ENCODE data around the gene RBMS3. TPM values are rescaled to one million over a fixed set of nuclear protein-coding genes. Genes with fewer than 3 reads are reported as not detected.

RBMS3 gene
- polyA plus RNA-seq, 3 donors from 2014 or later = not detected

DNA sequence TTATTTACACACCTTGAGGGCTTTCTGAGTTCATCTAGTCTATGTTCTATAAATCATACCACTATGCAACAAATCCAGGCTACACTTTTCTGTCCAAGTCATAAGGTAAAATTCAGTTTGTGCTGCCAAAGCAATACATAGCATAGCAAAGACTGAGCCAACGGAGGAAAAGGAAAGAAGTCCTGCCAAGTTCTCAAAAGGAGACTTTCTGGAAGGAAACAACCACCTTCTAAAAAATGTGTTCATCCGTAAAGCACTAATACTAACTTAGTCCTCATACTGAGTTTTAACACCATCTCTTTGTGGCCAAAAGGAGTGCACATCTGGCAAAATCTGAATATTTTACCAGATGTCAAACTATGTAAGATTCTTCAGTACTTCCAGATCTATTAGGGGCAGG is 620.2 kb downstream of the RBMS3 start:
- Mint-ChIP-seq H3K4me3 (no peak overlapping the region), H3K36me3 (no peaks in the 10 kb centered on the region), H3K4me1 (no peaks in the 10 kb centered on the region), H3K9me3 (peaks cover 0 to 15% (median 0%) of the 10 kb centered on the region in 6 donors), H3K27me3 (ENCODE audit: low read depth in 3 of 3) (peaks cover 0 to 3% (median 0%) of the 10 kb centered on the region in 3 donors), H3K27ac (no peak overlapping the region)
- no peak for DNase-seq

GRCh38 chr3:29903600-29903999 is 622.7 kb downstream of the RBMS3 start:
- DNase-seq = no peak
- Mint-ChIP-seq H3K9me3 (peaks cover 0 to 11% (median under 1%) of the 10 kb centered on the region in 6 donors), H3K27me3 (ENCODE audit: low read depth in 3 of 3) (peaks cover 0 to 3% (median 0%) of the 10 kb centered on the region in 3 donors), H3K36me3 (no peaks in the 10 kb centered on the region), H3K4me1 (no peaks in the 10 kb centered on the region), H3K27ac (no peak overlapping the region), H3K4me3 (no peak overlapping the region)

- Mint-ChIP-seq H3K4me1 (no peaks in the 10 kb centered on the region), H3K27ac (no peak overlapping the region), H3K9me3 (peaks cover 0 to 7% (median 2%) of the 10 kb centered on the region in 6 donors), H3K4me3 (no peak overlapping the region), H3K36me3 (no peaks in the 10 kb centered on the region), H3K27me3 (ENCODE audit: low read depth in 3 of 3) (peaks cover 0 to 3% (median 0%) of the 10 kb centered on the region in 3 donors)
- DNase-seq = no peak
Measured at GRCh38 chr3:29906906-29907305, 626.0 kb downstream of the RBMS3 start.

DNA sequence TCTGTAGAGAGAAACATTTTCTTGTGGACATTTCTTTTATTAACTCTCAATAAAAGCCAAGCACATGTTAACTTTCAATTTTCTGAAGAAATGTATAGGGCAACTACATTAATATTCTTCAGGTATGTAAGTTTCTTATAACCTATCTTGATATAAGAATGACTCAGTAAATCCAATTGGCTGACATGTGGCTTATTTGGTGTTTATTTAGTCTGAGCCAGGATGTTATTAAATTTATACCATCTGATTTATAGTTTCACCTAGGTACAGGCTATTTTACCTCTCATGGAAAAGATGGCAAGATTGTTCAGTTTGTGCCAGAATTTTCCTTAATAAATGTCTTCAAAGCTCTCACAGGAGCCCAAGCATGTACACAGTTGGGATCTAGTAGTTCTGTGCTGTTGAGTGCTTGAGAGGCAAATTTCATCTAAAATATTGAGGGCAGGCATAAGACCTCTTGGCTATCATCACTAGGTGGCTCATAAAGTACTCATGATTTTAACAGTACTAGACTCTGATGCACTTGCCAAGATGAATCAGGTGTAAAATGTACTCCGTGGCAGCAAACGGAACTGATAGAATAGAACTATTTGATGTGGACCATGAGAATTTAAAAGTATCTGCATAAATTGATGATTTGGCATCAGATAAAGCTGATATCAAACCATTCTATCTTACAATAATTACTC is 631.9 kb downstream of the RBMS3 start:
- H3K27me3 Mint-ChIP-seq (ENCODE audit: low read depth in 3 of 3) = no peaks in the 10 kb centered on the region
- no peaks in the 10 kb centered on the region for H3K36me3 Mint-ChIP-seq
- H3K4me3 Mint-ChIP-seq = no peak overlapping the region
- H3K9me3 Mint-ChIP-seq = peaks cover 0 to 6% (median 1%) of the 10 kb centered on the region in 6 donors
- no peaks in the 10 kb centered on the region for H3K4me1 Mint-ChIP-seq
- H3K27ac Mint-ChIP-seq = no peak overlapping the region
- DNase-seq = no peak

DNA sequence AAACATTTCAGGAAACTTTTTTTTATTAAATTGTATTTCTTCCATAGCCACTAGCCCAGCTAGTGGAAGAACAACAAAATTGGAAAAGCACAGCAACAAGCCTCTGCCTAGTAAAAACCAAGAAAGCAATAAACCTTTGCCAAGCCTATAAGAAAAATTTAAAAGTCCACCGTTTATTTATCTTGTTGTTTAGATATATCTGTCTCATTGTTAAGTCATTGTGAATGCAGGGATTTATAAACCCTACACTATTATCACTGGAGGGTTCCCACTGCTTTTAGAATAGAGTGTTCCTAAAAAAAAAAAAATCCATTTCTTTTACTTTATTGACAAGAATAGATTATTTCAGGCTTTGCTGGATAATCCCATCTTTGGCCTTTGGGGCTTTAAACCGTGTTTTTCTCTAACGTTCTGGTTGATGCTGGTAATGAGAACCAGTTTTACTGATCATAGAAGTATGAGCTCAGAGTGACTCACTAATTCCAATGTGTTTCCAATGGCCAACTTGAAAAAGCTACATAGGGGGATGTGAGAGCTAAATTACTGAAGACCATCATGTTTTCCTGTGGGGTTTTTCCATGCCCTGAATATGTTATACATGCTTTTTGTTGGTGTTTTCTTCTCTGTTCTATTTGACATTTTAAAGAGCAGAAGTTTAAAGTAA is 634.1 kb downstream of the RBMS3 start:
- Mint-ChIP-seq H3K4me1 (no peaks in the 10 kb centered on the region), H3K9me3 (peaks cover 0 to 2% (median 2%) of the 10 kb centered on the region in 6 donors), H3K4me3 (no peak overlapping the region), H3K27ac (no peak overlapping the region), H3K36me3 (no peaks in the 10 kb centered on the region), H3K27me3 (ENCODE audit: low read depth in 3 of 3) (no peaks in the 10 kb centered on the region)
- no peak for DNase-seq

GRCh38 chr3:29919571-29919970 is 638.7 kb downstream of the RBMS3 start:
- H3K4me1 Mint-ChIP-seq = no peaks in the 10 kb centered on the region
- no peak overlapping the region for H3K27ac Mint-ChIP-seq
- DNase-seq = no peak
- H3K27me3 Mint-ChIP-seq (ENCODE audit: low read depth in 3 of 3) = no peaks in the 10 kb centered on the region
- H3K9me3 Mint-ChIP-seq = peaks cover 0 to 5% (median 1%) of the 10 kb centered on the region in 6 donors
- no peak overlapping the region for H3K4me3 Mint-ChIP-seq
- no peaks in the 10 kb centered on the region for H3K36me3 Mint-ChIP-seq

DNA sequence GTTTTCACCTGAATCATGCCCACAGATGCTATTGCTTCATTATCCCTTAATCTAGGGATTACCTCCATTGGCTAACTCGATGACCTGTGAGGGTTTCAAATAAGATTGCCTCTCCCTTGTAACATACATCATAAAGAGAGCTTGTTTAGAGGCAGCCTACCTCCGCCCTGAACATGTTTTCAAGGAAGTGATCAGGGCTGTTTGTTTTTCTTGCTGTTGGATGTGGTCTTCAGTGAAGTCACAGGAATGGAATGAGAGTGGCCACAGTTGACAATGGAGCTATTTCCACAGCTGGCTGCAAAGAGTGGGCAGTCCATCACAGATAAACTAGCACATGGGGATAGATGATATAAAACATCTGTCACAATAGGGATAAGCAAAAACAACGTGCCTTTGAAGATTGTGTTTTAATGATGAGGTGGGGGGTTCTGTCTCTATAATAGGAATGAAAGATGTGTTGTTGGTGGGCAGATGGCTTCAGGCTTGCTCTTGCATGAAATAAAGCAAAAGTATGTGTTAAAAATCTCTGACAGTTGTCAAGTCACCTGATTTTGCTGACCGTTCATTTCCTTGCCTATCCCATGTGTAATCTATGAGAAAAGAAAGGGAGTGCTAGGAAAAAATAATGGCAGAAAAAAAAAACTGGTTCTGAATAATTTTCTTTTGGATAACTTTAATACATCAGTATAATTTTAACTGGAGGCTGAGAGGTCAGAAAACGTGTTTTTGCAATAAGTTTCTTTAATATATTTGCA is 642.3 kb downstream of the RBMS3 start:
- Mint-ChIP-seq H3K4me3 (no peak overlapping the region), H3K27ac (no peak overlapping the region), H3K9me3 (peaks cover 0 to 5% (median 1%) of the 10 kb centered on the region in 6 donors), H3K36me3 (no peaks in the 10 kb centered on the region), H3K27me3 (ENCODE audit: low read depth in 3 of 3) (peaks cover 0 to 2% (median 0%) of the 10 kb centered on the region in 3 donors), H3K4me1 (no peaks in the 10 kb centered on the region)
- DNase-seq = no peak

GRCh38 chr3:29924783-29925561 is 644.1 kb downstream of the RBMS3 start:
- H3K9me3 Mint-ChIP-seq = peaks cover 0 to 3% (median 0%) of the 10 kb centered on the region in 6 donors
- no peak overlapping the region for H3K27ac Mint-ChIP-seq
- H3K27me3 Mint-ChIP-seq (ENCODE audit: low read depth in 3 of 3) = peaks cover 0 to 2% (median 0%) of the 10 kb centered on the region in 3 donors
- DNase-seq = no peak
- H3K4me3 Mint-ChIP-seq = no peak overlapping the region
- H3K36me3 Mint-ChIP-seq = no peaks in the 10 kb centered on the region
- H3K4me1 Mint-ChIP-seq = no peaks in the 10 kb centered on the region

DNA sequence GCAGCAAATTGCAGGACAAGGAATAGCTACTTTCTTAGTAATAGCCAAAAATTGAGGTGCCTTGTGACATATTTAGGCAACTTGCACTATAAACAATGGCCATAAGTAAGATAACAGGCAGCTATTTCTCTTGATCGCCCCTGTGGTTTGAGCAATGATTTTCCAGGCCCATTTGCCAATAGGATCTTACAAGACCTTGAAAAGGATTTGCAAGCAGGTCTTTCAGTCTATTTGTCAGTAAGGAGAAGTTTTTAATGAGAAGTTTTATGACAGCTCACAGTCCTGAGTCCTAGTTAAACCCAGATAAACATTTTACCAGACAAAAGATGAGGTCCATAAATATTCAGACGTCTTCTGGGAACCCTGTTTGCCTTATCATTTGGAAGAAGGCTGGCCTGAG is 645.5 kb downstream of the RBMS3 start:
- H3K36me3 Mint-ChIP-seq = no peaks in the 10 kb centered on the region
- no peak overlapping the region for H3K27ac Mint-ChIP-seq
- no peaks in the 10 kb centered on the region for H3K4me1 Mint-ChIP-seq
- peaks cover 0 to 3% (median 0%) of the 10 kb centered on the region in 6 donors for H3K9me3 Mint-ChIP-seq
- peaks cover 0 to 2% (median 0%) of the 10 kb centered on the region in 3 donors for H3K27me3 Mint-ChIP-seq (ENCODE audit: low read depth in 3 of 3)
- no peak for DNase-seq
- no peak overlapping the region for H3K4me3 Mint-ChIP-seq

DNA sequence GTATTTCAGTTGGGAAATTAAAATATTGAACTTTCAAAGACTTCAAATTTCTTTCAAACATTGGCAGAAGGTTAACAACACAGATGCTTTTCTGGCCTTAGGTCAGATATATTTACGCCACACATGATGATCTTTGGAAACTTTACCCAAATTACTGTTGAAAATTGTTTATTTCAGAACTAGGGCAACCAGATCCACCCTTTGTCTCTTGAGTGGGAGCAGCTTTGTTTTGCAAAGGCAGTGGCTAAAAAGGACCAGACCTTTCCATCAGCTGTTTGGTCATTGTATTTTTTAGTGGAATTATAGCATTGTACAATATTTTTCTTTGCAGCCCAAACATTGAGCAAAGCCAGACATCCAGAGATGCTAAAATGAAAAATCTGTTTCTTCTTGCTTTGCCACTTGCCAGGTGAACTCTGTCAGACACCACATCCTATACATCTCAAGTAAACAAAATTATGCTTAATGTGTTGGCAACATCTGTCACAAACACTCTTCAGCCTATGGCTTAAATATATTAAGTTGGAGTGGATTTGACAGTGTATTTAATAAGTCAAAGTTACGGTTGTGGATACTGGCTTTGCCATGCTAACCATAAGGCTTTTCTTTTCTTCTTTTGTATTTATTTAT is 651.9 kb downstream of the RBMS3 start:
- DNase-seq = no peak
- no peak overlapping the region for H3K4me3 Mint-ChIP-seq
- H3K27ac Mint-ChIP-seq = no peak overlapping the region
- no peaks in the 10 kb centered on the region for H3K9me3 Mint-ChIP-seq
- no peaks in the 10 kb centered on the region for H3K4me1 Mint-ChIP-seq
- no peaks in the 10 kb centered on the region for H3K36me3 Mint-ChIP-seq
- H3K27me3 Mint-ChIP-seq (ENCODE audit: low read depth in 3 of 3) = no peaks in the 10 kb centered on the region

DNA sequence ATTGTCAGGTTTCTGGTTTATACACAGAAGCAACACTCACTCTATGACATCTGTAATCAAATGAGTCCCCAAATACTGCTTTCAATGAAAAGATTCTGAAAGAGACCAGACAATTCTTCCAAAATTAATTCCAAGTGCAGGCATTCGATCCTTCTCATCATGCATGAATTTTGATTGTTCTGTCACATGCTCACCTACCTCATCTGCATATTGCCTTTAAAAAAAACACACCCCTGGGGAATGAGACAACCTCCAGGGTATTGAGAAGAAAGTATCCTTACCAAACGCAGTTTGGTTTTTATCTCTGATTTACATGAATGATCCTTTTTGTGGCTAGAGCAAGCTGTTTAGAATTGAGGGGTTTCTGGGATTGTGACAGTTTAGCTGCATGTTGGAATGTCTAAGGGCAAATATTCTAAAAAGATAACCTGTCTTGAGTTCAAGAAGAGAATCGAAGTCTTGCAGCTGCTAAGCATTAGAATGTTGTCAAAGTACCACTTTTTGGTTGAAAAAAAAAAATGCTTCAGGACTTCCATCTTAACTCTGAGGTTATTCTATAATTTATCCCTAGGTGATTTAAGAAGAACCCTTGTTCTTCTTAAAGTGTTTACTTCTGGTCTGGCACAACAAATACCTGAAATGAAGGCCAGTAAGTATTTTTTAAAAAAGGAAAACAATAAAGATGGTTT is 653.1 kb downstream of the RBMS3 start:
- no peak for DNase-seq
- no peaks in the 10 kb centered on the region for H3K36me3 Mint-ChIP-seq
- H3K27me3 Mint-ChIP-seq (ENCODE audit: low read depth in 3 of 3) = no peaks in the 10 kb centered on the region
- no peak overlapping the region for H3K4me3 Mint-ChIP-seq
- H3K4me1 Mint-ChIP-seq = no peaks in the 10 kb centered on the region
- peaks cover 0 to 4% (median 0%) of the 10 kb centered on the region in 6 donors for H3K9me3 Mint-ChIP-seq
- H3K27ac Mint-ChIP-seq = no peak overlapping the region

DNA sequence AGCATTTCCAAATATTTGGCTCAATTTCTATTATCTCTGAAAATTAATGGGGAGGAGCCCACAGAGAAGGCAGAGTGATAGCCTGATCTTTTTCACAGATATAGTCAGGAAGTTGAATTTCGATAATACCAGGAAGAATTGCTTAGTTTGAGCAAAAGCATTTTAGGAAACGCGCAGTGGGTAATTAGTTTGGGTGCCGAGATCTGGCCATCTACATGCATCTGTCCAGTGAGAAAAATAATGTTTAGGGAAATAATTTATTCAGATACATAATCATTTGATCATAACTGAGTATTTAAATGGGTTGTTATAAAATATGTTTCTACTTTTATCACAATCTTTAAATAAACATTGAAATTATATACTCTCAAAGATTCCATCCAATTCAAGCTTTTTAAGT is 653.9 kb downstream of the RBMS3 start:
- no peak for DNase-seq
- H3K27ac Mint-ChIP-seq = no peak overlapping the region
- no peak overlapping the region for H3K4me3 Mint-ChIP-seq
- peaks cover 0 to 6% (median 0%) of the 10 kb centered on the region in 6 donors for H3K9me3 Mint-ChIP-seq
- no peaks in the 10 kb centered on the region for H3K27me3 Mint-ChIP-seq (ENCODE audit: low read depth in 3 of 3)
- H3K4me1 Mint-ChIP-seq = no peaks in the 10 kb centered on the region
- H3K36me3 Mint-ChIP-seq = no peaks in the 10 kb centered on the region

- no peak overlapping the region for H3K27ac Mint-ChIP-seq
- H3K36me3 Mint-ChIP-seq = no peaks in the 10 kb centered on the region
- H3K4me1 Mint-ChIP-seq = no peaks in the 10 kb centered on the region
- no peak overlapping the region for H3K4me3 Mint-ChIP-seq
- H3K27me3 Mint-ChIP-seq (ENCODE audit: low read depth in 3 of 3) = no peaks in the 10 kb centered on the region
- no peak for DNase-seq
- peaks cover 0 to 9% (median 0%) of the 10 kb centered on the region in 6 donors for H3K9me3 Mint-ChIP-seq
Measured at GRCh38 chr3:29936054-29936453, 655.2 kb downstream of the RBMS3 start.
